GM10266 (cell line): ENCODE results near the gene ATXN7L1.
"Not testable (repeated sequence)": the region's sequence is repeated elsewhere in the genome, so short reads cannot be mapped to it uniquely, and the experiment has no call there.

Source experiments
- DNase-seq: peaks from one replicate; pipeline ENCODE4 v3.0.0; 2012; ENCODE audit errors: extremely low spot score
- CTCF ChIP-seq: IDR thresholded peaks from 2 replicates; pipeline ENCODE4 v1.5.1; 2012; ENCODE audit warnings: mild to moderate bottlenecking, low read depth; ENCODE audit not compliant: control insufficient read depth, insufficient read depth; ENCODE audit errors: missing control alignments

ATXN7L1 gene

GRCh38 chr7:105718511-105718925, 157.9 kb downstream of the ATXN7L1 start:
- DNase-seq = no peak
- no peak for TF ChIP-seq CTCF

GRCh38 chr7:105715528-105715927, 160.9 kb downstream of the ATXN7L1 start:
- no peak for TF ChIP-seq CTCF
- no peak for DNase-seq

GRCh38 chr7:105713488-105714465, 162.6 kb downstream of the ATXN7L1 start:
- TF ChIP-seq CTCF = no peak

GRCh38 chr7:105712877-105713276, 163.5 kb downstream of the ATXN7L1 start:
- no peak for DNase-seq
- no peak for TF ChIP-seq CTCF

More at GRCh38 chr7:105713488-105714465, 162.6 kb downstream of the ATXN7L1 start:
- DNase-seq = no peak

- DNase-seq = no peak
- no peak for TF ChIP-seq CTCF
Observed at GRCh38 chr7:105711726-105712402, 164.5 kb downstream of the ATXN7L1 start.

GRCh38 chr7:105710720-105711119, 165.7 kb downstream of the ATXN7L1 start:
- not testable (repeated sequence) for DNase-seq

GRCh38 chr7:105708763-105709080, 167.7 kb downstream of the ATXN7L1 start:
- no peak for TF ChIP-seq CTCF
- DNase-seq = no peak
